Lower leg skin (tissue), 3 donors: ENCODE data around the gene TBC1D9.

ENCODE experiments used
- POLR2A ChIP-seq, 2 donors: fragments of 450-650 bp; IDR thresholded peaks; one replicate each; pipeline ENCODE4 v1.6.1; 2016 to 2017; ENCODE audit warnings: antibody characterized with exemption in 2 of 2, mild to moderate bottlenecking in 1 of 2, moderate library complexity in 1 of 2
- TF ChIP-seq, protein P1 (sequence below), 3 donors: fragments of 450-650 bp; IDR thresholded peaks; one replicate each; pipeline ENCODE4 v1.5.1; 2016; ENCODE audit warnings: antibody characterized with exemption in 3 of 3, mild to moderate bottlenecking in 3 of 3, moderate library complexity in 2 of 3

DNA sequence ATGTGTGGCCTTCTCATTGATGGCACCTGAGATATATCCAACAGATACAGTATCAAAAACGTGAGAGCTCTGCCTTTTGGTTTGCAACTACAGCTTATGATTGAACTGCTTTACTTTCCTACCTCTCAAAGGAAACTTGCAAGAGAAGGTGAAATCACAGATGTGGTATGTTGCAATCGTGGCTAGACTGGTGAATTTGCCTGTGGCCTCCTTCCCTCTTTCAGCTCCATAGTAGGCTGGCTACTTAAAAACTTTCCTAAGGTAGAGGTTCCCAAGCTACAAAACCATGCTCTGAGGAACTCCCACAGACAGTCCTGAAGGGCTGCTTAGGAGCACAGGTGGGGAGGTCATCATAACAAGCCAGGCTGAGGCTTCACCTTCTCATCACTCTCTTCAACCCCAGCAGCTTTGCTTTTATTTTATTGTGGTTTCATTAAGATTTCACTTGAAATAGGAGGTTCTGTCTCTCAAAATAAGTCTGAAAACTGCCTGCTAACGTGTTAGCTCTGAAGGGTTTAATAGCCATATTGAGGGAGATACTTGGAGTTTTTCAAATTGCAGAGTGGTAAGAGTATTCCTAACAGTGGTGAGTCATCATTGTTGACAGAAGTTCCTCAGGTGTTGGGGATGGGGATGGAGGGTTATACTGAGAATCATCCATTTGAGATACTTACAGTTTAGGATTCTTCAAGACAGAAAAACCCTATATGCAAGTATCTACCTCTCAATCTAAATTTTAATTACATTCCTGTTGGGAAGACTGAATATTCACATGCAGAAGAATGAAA, 93.9 kb downstream of the TBC1D9 start:
- TF ChIP-seq, protein P1, sequence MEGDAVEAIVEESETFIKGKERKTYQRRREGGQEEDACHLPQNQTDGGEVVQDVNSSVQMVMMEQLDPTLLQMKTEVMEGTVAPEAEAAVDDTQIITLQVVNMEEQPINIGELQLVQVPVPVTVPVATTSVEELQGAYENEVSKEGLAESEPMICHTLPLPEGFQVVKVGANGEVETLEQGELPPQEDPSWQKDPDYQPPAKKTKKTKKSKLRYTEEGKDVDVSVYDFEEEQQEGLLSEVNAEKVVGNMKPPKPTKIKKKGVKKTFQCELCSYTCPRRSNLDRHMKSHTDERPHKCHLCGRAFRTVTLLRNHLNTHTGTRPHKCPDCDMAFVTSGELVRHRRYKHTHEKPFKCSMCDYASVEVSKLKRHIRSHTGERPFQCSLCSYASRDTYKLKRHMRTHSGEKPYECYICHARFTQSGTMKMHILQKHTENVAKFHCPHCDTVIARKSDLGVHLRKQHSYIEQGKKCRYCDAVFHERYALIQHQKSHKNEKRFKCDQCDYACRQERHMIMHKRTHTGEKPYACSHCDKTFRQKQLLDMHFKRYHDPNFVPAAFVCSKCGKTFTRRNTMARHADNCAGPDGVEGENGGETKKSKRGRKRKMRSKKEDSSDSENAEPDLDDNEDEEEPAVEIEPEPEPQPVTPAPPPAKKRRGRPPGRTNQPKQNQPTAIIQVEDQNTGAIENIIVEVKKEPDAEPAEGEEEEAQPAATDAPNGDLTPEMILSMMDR (IDR thresholded peaks at IDR 0.05): no peak
- TF ChIP-seq POLR2A (IDR thresholded peaks at IDR 0.05): no peak
